Activated CD4-positive, alpha-beta T cell treated with anti-CD3 and anti-CD28 coated beads, Interleukin-2, amount 10 ng/mL, durations not matched to agents 7 days and 5 days (primary cell): ENCODE results near the gene AFAP1L1. TPM values are rescaled to one million over a fixed set of nuclear protein-coding genes. Genes with fewer than 3 reads are reported as not detected.

ENCODE experiments used
- CTCF ChIA-PET: fragments of 350-600 bp; sonication (Branson Sonifier 250); formaldehyde crosslinking; loops from one replicate; lab custom pipeline; 2021; ENCODE audit warnings: antibody characterized with exemption; lab: Charles Lee
- POLR2A ChIA-PET: fragments of 350-600 bp; sonication (Branson Sonifier 250); formaldehyde crosslinking; loops from one replicate; lab custom pipeline; 2021; ENCODE audit warnings: antibody characterized with exemption; lab: Charles Lee
- DNase-seq: peaks from one replicate; pipeline ENCODE4 v3.0.0-alpha.2; 2020
- H3K27ac Mint-ChIP-seq: one replicate; pipeline ENCODE4 v1.8.0; 2021; ENCODE audit warnings: mild to moderate bottlenecking, moderate library complexity, mixed read lengths
- H3K27me3 Mint-ChIP-seq: one replicate; pipeline ENCODE4 v1.8.0; 2021; ENCODE audit warnings: mixed read lengths
- H3K36me3 Mint-ChIP-seq: one replicate; pipeline ENCODE4 v1.8.0; 2021; ENCODE audit warnings: low read depth, mixed read lengths
- H3K4me1 Mint-ChIP-seq: one replicate; pipeline ENCODE4 v1.8.0; 2021; ENCODE audit warnings: mixed read lengths
- H3K4me3 Mint-ChIP-seq: one replicate; pipeline ENCODE4 v1.8.0; 2021; ENCODE audit warnings: mild to moderate bottlenecking, moderate library complexity, mixed read lengths
- H3K9me3 Mint-ChIP-seq: one replicate; pipeline ENCODE4 v1.8.0; 2021; ENCODE audit warnings: mixed read lengths
- total RNA-seq, 2 experiments: library from RNA; stranded (reverse); gene quantifications; one replicate each; pipeline ENCODE4 v1.2.3, GENCODE V29; 2021

The AFAP1L1 gene
- total RNA-seq, 2 experiments from 2014 or later = not detected

DNA sequence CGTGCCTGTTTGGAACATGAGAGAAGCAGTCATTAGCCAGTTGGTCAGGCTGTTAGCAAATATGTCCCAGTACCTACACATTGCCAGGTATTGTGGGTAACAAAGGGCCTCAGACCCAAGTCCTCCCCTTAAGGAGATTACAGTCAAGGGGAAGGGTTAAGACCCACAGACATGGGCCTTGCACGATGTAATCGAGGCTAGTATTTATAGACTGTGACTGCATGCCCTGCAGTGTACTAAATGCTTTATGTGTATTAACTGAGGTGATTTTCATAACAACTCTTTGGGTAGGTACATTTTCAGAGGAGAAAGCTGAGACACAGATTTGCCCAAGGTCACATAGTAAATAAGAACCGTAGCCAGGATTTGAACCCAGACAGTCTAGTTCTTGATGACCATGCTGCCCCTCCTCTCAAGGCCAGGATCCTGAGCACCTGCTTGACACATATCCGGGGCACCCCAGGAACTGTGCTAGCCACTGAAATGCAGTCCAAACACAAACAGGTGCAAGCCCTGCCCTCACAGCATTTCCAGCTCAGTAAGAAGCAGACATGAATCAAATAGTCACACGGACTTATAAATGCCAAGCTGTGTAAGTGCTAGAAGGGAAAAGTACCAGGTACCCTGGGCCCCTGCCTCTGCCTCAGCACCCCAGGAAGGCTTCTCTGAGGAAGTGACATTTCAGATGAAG, 41.6 kb downstream of the AFAP1L1 start:
- no peak overlapping the region for H3K4me3 Mint-ChIP-seq
- no peaks in the 10 kb centered on the region for H3K9me3 Mint-ChIP-seq
- POLR2A ChIA-PET = no interaction called here
- peaks cover 3% of the 10 kb centered on the region for H3K4me1 Mint-ChIP-seq
- no peak for DNase-seq
- H3K27me3 Mint-ChIP-seq = no peaks in the 10 kb centered on the region
- CTCF ChIA-PET = interaction anchor here (0.6 to 1.1 kb wide), 3 partner anchors 14 to 59 kb away, joined by 3 to 4 read pairs (median 3); no protein-coding TSS in a partner anchor
- no peaks in the 10 kb centered on the region for H3K36me3 Mint-ChIP-seq
- H3K27ac Mint-ChIP-seq = no peak overlapping the region

DNA sequence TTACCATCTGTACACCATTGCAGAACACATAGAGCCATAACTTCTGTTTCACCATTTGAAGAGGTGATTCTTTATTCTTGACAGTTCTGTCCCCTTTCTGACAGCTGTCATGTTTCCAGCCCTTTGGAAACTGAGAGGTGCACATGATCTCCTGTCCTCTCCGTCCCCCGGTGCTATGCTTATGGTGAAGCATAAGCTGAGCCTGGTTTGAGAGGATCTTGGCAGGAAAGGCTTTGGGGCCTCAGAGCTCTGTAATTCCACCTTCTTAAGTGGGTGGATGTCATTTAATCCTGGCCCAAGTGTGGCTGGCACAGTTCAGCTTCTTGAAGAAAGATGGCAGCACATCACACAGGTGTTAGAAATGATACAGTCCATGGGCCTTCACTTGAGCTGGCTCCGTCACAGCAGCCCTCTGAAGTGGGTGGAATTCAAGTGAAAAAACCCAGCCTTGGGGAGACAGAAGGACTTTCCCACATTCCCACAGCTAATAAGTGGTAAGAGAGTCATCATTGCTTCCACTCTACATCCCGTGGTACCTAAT, 43.0 kb downstream of the AFAP1L1 start:
- Mint-ChIP-seq H3K36me3 (no peaks in the 10 kb centered on the region), H3K9me3 (no peaks in the 10 kb centered on the region), H3K4me1 (peaks cover 3% of the 10 kb centered on the region), H3K27ac (no peak overlapping the region), H3K4me3 (no peak overlapping the region), H3K27me3 (no peaks in the 10 kb centered on the region)
- CTCF ChIA-PET = interaction anchor here (1.2 to 1.5 kb wide), 3 partner anchors 76 to 133 kb away, joined by 3 to 5 read pairs (median 3); no protein-coding TSS in a partner anchor
- no peak for DNase-seq
- POLR2A ChIA-PET = no interaction called here

DNA sequence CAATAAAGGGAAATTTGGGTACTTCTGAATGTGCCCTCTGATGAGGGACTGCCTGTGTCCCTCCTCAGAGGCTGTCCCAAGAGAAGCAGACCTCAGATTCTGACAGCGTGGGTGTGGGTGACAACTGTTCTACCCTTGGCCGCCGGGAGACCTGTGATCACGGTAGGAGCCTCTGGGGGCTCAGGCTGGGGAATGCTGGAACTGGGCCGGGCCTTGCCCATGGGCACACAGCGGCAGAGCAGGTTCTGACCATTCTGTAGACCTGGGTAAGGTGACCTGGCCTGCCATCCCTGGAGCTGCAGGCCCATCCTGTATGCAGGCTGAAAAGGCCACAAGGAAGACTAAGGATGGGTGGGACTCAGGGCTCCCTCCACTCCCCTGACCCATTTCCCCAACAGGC, 44.1 kb downstream of the AFAP1L1 start:
- ChIA-PET CTCF (interaction anchor here (1.5 kb wide), 1 partner anchor 74 kb away, joined by 3 read pairs; no protein-coding TSS in a partner anchor), POLR2A (no interaction called here)
- no peak overlapping the region for H3K27ac Mint-ChIP-seq
- H3K36me3 Mint-ChIP-seq = no peaks in the 10 kb centered on the region
- no peaks in the 10 kb centered on the region for H3K27me3 Mint-ChIP-seq
- no peak for DNase-seq
- H3K9me3 Mint-ChIP-seq = no peaks in the 10 kb centered on the region
- peaks cover 3% of the 10 kb centered on the region for H3K4me1 Mint-ChIP-seq
- no peak overlapping the region for H3K4me3 Mint-ChIP-seq

DNA sequence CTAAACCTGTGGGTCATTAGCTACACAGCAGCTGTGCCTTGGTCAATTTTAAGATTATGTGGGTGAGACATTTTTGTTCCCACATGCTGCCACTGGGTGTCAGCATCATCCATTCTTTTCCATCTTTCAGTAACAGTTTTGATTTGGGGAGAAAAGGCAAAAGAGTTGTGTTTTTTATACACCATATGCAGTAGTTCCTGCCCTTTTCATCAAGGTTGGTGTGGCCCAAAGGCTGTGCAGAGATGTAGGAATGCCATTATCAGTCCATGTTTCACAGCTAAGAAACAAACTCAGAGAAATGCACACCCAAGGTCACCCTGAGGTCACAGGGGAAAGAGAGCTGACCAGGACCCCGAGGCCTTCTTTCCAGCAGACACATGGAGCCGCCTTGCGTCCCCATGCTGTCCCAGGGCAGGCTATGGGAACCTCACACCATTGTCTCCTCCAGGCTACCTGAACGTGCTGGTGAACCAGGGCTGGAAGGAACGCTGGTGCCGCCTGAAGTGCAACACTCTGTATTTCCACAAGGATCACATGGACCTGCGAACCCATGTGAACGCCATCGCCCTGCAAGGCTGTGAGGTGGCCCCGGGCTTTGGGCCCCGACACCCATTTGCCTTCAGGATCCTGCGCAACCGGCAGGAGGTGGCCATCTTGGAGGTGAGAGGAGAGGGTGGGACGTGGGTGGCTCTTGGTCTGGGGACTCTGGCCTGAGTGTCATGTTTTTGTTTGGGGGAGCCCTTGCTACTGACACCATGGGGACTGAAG, 45.8 kb downstream of the AFAP1L1 start:
- H3K4me1 Mint-ChIP-seq = peaks cover 3% of the 10 kb centered on the region
- H3K36me3 Mint-ChIP-seq = no peaks in the 10 kb centered on the region
- H3K27ac Mint-ChIP-seq = no peak overlapping the region
- no peak overlapping the region for H3K4me3 Mint-ChIP-seq
- H3K9me3 Mint-ChIP-seq = no peaks in the 10 kb centered on the region
- POLR2A ChIA-PET = no interaction called here
- no peaks in the 10 kb centered on the region for H3K27me3 Mint-ChIP-seq
- peak; percentile 53 for DNase-seq
- CTCF ChIA-PET = interaction anchor here (0.5 to 2.4 kb wide), 10 partner anchors 9 to 116 kb away, joined by 3 to 10 read pairs (median 3); partner anchors contain the start of genes GRPEL2 and PCYOX1L

DNA sequence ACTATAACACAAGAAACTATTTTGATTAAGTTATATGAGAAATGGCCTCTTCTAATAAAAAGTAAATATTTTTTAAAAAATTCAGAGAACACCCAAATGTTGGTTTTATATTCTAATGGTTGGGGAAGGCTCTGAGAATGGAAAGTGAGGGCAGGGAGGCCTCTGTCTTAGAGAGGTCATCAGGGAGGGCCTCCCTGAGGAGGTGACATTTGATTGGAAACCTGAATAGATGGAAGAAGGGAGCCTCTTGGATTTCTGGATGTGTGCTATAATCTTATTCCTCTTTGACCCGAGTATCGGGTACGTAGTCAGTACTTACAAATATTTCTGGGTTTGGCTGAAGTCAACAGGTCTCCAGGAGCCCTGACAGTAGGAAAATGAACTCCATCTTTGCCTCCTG, 47.5 kb downstream of the AFAP1L1 start:
- DNase-seq = no peak
- H3K4me3 Mint-ChIP-seq = no peak overlapping the region
- ChIA-PET CTCF (interaction anchor here (3.3 kb wide), 1 partner anchor 49 kb away, joined by 14 read pairs; no protein-coding TSS in a partner anchor), POLR2A (no interaction called here)
- no peaks in the 10 kb centered on the region for H3K9me3 Mint-ChIP-seq
- no peaks in the 10 kb centered on the region for H3K27me3 Mint-ChIP-seq
- no peak overlapping the region for H3K27ac Mint-ChIP-seq
- H3K36me3 Mint-ChIP-seq = no peaks in the 10 kb centered on the region
- peaks cover 3% of the 10 kb centered on the region for H3K4me1 Mint-ChIP-seq

DNA sequence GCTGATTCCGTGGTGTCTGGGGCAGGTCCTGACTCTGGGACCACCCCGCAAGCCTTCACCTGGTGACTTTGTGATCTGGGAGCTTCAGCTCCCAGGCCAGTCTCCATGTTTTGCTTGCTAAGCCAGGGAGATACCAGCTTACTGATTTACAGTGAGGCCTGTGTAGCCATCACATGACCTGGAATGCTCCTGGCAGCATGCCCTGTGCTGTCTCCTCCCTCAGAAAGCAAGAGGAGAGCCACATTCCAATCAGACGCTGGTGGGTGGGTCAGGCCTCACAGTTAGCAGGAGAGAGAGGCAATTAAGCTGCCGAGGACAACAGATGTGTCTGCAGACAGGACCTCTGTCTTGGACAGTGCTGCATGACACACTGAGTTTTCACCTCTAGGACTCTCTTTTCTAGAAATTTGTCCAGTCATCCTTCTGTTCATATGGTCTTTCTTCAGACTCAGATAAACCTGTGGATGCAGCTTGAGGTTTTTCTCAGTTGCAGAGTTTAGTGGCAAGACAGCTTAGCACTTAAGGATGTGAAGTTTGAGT, 49.2 kb downstream of the AFAP1L1 start:
- CTCF ChIA-PET = interaction anchor here (0.9 to 3.3 kb wide), 5 partner anchors 12 to 113 kb away, joined by 3 to 14 read pairs (median 5); no protein-coding TSS in a partner anchor
- DNase-seq = no peak
- H3K4me1 Mint-ChIP-seq = peaks cover 3% of the 10 kb centered on the region

DNA sequence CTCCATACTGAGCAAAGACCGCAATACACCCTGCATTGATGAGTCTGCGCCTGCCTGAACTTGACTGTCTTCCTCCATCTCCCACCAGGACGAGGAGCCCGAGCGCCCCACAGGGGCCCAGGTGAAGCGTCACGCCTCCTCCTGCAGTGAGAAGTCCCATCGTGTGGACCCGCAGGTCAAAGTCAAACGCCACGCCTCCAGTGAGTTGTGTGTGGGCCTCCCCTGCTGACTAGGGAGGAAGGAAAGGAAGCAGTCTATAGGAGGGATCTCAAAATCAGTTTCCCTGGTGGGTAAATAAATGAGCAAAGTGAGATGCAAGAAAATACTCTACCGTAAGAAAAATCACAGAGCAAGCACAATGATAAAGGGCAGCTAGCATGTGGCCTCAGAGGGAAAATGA, 50.9 kb downstream of the AFAP1L1 start:
- H3K4me3 Mint-ChIP-seq = no peak overlapping the region
- peak overlapping the region; percentile 44 for H3K27ac Mint-ChIP-seq
- H3K36me3 Mint-ChIP-seq = no peaks in the 10 kb centered on the region
- no peaks in the 10 kb centered on the region for H3K4me1 Mint-ChIP-seq
- POLR2A ChIA-PET = no interaction called here
- DNase-seq = no peak
- CTCF ChIA-PET = interaction anchor here (0.7 to 1.7 kb wide), 4 partner anchors 10 to 45 kb away, joined by 3 to 7 read pairs (median 4); no protein-coding TSS in a partner anchor
- H3K27me3 Mint-ChIP-seq = no peaks in the 10 kb centered on the region
- H3K9me3 Mint-ChIP-seq = peaks cover 2% of the 10 kb centered on the region

More for the DNA sequence above, 49.2 kb downstream of the AFAP1L1 start:
- Mint-ChIP-seq H3K36me3 (no peaks in the 10 kb centered on the region), H3K4me3 (no peak overlapping the region), H3K9me3 (peaks cover under 1% of the 10 kb centered on the region), H3K27ac (no peak overlapping the region), H3K27me3 (no peaks in the 10 kb centered on the region)
- POLR2A ChIA-PET = no interaction called here

DNA sequence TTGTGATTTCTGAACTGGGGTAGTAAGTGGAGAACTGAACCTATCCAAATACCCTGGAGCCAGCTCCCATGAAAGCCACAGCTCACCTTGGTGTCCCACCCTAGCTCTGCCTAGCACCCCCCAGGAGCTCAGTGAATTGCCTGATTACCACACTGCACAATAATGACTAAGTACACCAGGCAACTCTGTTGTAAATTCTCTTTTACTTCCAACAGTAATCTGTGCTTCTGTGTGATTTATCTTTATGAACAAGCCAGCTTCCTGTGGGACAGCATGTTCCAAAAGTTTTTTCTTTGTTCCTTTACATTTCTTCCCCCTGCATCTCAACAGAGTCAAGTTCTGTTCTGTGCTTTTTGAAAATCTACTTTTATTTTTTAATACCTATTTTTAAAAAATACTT, 51.6 kb downstream of the AFAP1L1 start:
- Mint-ChIP-seq H3K4me1 (no peaks in the 10 kb centered on the region), H3K9me3 (peaks cover 2% of the 10 kb centered on the region), H3K27ac (no peak overlapping the region), H3K4me3 (no peak overlapping the region), H3K27me3 (no peaks in the 10 kb centered on the region), H3K36me3 (no peaks in the 10 kb centered on the region)
- POLR2A ChIA-PET = no interaction called here
- CTCF ChIA-PET = interaction anchor here (1.0 to 1.7 kb wide), 4 partner anchors 9 to 58 kb away, joined by 3 to 7 read pairs (median 4); no protein-coding TSS in a partner anchor
- no peak for DNase-seq

DNA sequence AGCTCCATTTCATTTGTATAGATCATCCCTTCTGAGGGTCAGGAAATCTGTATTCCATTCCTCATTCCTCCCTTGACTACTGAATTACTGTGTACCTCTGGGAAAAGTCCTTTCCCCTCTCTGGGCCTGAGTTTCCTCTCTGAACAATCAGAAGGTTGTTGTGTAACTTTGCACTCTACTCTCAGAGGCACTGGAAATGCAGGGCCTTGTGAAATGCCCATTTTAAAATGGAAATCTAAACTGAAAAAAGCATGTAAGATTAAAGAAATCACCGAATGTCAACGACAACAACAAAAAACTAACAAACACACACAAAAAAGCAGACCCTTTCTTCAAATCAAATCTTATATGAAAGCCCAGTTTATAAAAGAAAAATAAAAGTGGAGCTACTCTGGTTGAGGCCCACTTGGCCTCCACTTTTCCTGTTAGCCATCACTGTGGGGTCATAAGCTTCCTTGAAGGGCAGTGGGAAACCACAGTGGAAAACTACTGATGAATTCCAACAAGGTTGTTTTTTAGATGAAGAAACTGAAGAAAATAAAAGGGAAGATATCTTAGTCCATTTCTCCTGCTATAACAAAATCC, 52.1 kb downstream of the AFAP1L1 start:
- DNase-seq = no peak
- Mint-ChIP-seq H3K4me3 (no peak overlapping the region), H3K27ac (no peak overlapping the region), H3K27me3 (no peaks in the 10 kb centered on the region), H3K4me1 (no peaks in the 10 kb centered on the region), H3K36me3 (no peaks in the 10 kb centered on the region), H3K9me3 (peaks cover 2% of the 10 kb centered on the region)
- POLR2A ChIA-PET = no interaction called here
- CTCF ChIA-PET = interaction anchor here (1.0 to 1.7 kb wide), 4 partner anchors 9 to 58 kb away, joined by 3 to 7 read pairs (median 4); no protein-coding TSS in a partner anchor

DNA sequence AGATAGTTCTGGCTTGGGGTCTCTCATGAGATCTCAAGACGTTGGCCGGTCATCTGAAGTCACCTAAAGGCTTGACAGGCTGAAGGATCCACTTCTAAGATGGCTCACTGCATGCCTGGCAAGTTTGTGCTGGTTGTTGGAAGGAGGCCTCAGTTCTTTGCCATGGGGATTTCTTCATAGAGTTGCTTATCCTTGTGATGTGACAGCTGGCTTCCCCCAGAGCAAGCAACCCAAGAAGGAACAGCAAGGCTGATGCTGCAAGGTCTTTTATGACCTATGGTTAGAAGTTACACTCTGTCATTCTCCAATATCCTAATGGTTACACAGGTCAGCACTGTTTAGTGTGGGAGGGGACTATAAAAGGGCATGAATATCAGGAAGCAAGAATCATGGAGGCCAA, 53.0 kb downstream of the AFAP1L1 start:
- DNase-seq = no peak
- Mint-ChIP-seq H3K36me3 (no peaks in the 10 kb centered on the region), H3K27me3 (no peaks in the 10 kb centered on the region), H3K27ac (no peak overlapping the region), H3K4me3 (no peak overlapping the region), H3K9me3 (peaks cover 2% of the 10 kb centered on the region), H3K4me1 (no peaks in the 10 kb centered on the region)
- ChIA-PET POLR2A (no interaction called here), CTCF (interaction anchor here (1.3 to 2.0 kb wide), 3 partner anchors 13 to 35 kb away, joined by 3 to 6 read pairs (median 4); partner anchors contain the start of gene GRPEL2)

DNA sequence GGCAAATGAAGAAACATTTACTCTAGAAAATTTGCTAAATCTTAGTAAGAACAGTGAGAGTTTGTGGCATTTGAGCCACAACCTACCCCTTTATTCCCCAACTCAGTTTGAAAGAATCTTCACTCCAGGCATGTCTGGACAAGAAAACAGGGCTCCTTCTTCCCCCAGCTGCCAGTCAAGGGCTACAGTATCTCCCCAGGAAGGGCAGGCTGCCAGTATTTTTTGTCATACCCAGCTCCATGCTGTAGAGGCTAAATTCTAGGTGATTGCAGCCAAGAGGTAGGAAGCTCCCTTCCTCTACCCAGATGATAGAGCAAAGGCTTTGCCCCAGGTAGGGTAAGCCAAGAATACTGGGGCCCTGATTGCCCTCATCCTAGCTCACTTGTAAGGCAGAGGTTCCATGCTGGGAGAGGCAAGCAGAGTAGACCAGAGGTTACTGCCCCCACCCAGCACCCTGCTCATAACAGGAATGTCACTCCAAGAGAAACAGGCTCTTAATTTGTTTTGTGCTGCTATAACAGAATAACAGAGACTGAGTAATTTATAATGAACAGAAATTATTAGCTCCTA, 53.6 kb downstream of the AFAP1L1 start:
- DNase-seq = no peak
- H3K27me3 Mint-ChIP-seq = no peaks in the 10 kb centered on the region
- H3K27ac Mint-ChIP-seq = no peak overlapping the region
- no peak overlapping the region for H3K4me3 Mint-ChIP-seq
- H3K4me1 Mint-ChIP-seq = no peaks in the 10 kb centered on the region
- no peaks in the 10 kb centered on the region for H3K36me3 Mint-ChIP-seq
- POLR2A ChIA-PET = no interaction called here
- CTCF ChIA-PET = interaction anchor here (1.3 to 2.0 kb wide), 4 partner anchors 13 to 42 kb away, joined by 3 to 6 read pairs (median 4); partner anchors contain the start of gene GRPEL2
- peaks cover 2% of the 10 kb centered on the region for H3K9me3 Mint-ChIP-seq

DNA sequence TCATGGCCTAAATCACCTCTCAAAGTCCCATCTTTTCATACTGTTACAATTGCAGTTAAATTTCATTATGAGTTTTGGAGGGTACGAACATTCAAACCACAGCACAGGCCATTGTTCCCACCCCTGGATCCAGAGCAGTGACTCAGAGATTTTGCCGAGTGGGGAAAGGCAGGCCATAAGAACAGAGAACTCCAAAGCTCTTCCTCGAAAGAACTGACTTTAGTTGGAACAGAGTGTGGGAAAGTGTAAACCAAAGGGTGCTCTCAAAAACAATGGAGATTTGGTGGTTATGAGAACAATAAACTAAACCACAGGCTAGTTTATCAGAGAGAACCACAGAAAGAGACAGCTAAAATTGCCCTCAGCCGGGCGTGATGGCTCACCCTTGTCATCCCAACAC, 54.2 kb downstream of the AFAP1L1 start:
- no peak overlapping the region for H3K27ac Mint-ChIP-seq
- POLR2A ChIA-PET = no interaction called here
- DNase-seq = no peak
- no peaks in the 10 kb centered on the region for H3K4me1 Mint-ChIP-seq
- H3K4me3 Mint-ChIP-seq = no peak overlapping the region
- CTCF ChIA-PET = interaction anchor here (1.3 to 2.0 kb wide), 3 partner anchors 12 to 41 kb away, joined by 4 to 6 read pairs (median 5); partner anchors contain the start of gene GRPEL2
- no peaks in the 10 kb centered on the region for H3K36me3 Mint-ChIP-seq
- H3K27me3 Mint-ChIP-seq = no peaks in the 10 kb centered on the region
- H3K9me3 Mint-ChIP-seq = peaks cover 2% of the 10 kb centered on the region
